OCI-LY1 (cell line): ENCODE results near the gene DENND1A.

ENCODE experiments used
- EZH2 ChIP-seq: fragments of 200-600 bp; sonication (generic), shearing (Covaris generic); IDR thresholded peaks from 2 replicates; pipeline ENCODE4 v1.8.0; 2017; ENCODE audit warnings: borderline replicate concordance, mixed run types, mild to moderate bottlenecking, antibody characterized with exemption, low read length, moderate library complexity, mixed read lengths
- TF ChIP-seq, protein P1 (sequence below): fragments of 200-600 bp; sonication (generic), shearing (Covaris generic); IDR thresholded peaks from 2 replicates; pipeline ENCODE4 v1.5.1; 2017; ENCODE audit warnings: mild to moderate bottlenecking, antibody characterized with exemption, low read length, moderate library complexity, mixed read lengths

DNA sequence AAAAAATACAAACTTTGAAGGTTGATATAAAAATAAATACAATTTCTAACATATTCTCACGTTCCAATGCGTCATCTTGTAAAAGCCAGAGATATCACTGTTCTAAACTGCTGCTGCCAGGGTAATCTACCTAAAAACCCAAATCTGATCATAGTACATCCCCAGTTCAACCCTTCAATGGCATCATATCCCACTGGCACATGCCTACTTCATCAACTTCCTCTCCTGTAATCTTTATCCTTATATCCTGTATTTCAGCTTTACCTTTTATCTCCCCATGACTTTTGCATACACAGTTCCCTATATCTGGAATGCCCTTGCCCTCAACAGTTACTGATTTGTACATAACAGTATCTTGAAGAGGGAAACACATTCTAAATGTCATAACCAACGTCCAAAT, 7.5 kb downstream of the DENND1A start:
- TF ChIP-seq, protein P1, sequence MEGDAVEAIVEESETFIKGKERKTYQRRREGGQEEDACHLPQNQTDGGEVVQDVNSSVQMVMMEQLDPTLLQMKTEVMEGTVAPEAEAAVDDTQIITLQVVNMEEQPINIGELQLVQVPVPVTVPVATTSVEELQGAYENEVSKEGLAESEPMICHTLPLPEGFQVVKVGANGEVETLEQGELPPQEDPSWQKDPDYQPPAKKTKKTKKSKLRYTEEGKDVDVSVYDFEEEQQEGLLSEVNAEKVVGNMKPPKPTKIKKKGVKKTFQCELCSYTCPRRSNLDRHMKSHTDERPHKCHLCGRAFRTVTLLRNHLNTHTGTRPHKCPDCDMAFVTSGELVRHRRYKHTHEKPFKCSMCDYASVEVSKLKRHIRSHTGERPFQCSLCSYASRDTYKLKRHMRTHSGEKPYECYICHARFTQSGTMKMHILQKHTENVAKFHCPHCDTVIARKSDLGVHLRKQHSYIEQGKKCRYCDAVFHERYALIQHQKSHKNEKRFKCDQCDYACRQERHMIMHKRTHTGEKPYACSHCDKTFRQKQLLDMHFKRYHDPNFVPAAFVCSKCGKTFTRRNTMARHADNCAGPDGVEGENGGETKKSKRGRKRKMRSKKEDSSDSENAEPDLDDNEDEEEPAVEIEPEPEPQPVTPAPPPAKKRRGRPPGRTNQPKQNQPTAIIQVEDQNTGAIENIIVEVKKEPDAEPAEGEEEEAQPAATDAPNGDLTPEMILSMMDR, result no peak
- TF ChIP-seq EZH2, result no peak
